GM21423 (cell line): Measurements from ENCODE around the gene TOX2.

ENCODE experiments used
- ATAC-seq: cut with Tn5 transposase; IDR thresholded peaks from one replicate; pipeline ENCODE4 v1.9.1; 2021; ENCODE audit warnings: mild to moderate bottlenecking, moderate library complexity; ENCODE audit not compliant: unreplicated experiment

The TOX2 gene

DNA sequence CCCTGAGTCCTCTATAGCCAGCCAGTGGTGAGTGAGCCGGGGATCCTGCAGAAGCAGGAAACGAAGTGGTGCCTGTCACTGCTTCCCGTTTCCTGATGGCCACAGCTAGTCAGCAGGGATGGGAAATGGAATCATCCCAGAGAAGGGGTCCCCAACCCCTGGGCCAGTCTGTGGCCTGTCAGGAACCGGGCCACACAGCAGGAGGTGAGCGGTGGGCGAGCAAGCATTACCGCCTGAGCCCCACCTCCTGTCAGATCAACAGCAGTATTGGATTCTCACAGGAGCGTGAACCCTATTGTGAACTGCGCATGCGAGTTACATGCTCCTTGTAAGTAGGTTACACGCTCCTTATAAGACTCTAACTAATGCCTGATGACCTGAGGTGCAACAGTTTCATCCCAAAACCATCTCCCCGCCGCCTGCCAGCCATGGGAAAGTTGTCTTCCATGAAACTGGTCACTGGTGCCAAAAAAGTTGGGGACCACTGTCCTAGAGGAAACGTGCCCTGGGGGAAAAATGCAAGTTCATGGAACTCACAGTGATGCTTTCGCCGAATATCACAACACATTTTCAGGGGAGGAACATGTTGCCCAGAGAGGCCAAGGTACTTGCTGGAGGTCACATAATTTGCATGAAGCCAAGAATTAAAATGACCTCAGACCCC is 158.5 kb downstream of the TOX2 start:
- ATAC-seq = no peak

DNA sequence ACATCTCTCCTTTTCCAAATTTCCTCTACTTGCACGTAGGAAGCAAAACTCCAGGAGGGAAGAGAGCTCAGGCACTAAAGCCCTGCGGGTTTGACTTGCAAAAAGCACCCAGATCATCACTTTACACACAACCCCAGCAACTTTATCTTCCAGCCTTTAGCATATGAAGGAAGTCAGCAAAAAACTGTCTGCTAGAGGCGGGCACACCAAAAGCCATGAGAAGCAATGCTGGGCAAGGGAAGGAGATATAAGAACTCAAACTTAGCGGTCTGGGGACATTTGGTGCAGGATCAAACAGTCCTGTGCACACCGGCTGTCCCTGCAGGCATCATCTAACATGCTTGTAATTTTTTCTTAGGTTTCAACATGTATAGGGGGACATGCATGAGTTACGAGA is 159.0 kb downstream of the TOX2 start:
- ATAC-seq = no peak

DNA sequence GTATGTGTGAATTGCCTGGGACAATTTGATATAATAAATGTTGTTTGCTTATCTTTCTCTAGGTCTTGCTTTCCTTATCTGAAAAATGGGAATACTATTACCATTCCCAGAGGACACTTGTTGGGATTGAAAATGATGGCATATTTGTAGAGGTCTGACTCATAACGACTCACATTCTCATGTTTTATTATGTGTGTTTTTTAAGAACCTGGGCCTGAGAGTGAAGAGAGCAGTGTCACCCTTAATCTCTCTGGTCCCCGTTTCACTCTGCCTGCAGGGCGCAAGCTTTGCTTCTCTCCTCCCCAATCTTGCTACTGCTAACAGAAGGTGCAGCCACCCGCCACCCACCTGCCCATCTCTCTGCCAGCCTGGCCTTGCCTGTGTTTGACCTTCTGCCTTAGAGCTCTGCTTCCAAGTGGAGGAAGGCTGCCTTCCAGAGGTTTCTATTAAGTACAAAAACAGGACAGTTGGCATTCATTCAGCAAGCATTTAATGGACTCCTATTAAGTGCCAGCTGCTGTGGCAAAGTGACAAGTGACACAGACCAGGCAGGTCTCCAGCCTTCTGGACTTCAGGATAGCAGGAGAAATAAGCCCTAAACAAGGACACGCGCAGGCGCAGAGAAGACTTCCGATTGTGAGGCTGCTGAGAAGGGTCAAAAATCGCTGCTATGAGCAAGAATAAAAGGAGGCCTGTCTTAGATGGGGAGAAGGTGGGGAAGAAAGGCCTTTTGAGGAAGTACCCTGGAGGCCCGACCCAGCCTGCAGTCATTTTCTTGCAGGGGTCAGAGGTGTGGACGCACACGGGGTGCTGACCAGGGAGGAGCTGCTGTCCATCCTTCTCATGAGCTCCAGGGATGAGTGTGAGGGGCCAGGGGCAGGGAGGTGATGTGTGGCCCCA is 159.8 kb downstream of the TOX2 start:
- no peak for ATAC-seq

- no peak for ATAC-seq
Observed at GRCh38 chr20:44075191-44075949, 160.7 kb downstream of the TOX2 start.

- no peak for ATAC-seq
Observed at GRCh38 chr20:44075950-44076232, 161.2 kb downstream of the TOX2 start.

DNA sequence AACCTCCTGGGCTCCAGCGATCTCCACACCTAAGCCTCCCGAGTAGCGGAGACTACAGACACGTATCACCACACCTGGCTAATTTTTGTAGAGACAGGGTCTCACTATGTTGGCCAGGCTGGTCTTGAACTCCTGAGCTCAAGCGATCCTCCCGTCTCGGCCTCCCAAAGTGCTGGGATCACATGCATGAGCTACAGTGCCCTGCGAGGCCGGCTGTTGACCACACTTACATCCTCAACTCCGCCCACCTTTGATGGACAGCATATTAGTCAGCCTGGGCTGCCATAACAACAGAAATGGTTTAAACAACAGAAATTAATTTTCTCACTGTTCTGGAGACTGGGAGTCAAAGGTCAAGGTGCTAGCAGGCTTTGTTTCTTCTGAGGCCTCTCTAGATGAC is 164.6 kb downstream of the TOX2 start:
- no peak for ATAC-seq

DNA sequence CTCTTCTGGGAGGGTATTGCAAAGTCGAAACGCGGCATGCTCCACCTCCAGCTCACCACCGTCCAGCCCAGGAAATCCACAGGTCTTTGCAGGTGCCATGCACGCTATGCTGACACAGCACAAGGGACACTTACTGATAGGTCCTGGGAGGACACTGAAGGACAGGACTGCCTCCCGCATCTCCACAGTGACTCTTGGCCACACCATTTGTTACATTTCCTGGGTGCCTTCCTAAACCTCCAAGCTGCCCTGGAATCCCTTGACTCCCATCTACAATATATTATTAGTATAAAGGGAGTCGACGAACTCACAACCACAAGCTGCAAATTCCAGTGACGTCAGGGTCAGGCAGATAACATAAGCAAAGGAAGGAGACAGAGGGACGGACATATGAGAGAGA is 165.4 kb downstream of the TOX2 start:
- no peak for ATAC-seq

DNA sequence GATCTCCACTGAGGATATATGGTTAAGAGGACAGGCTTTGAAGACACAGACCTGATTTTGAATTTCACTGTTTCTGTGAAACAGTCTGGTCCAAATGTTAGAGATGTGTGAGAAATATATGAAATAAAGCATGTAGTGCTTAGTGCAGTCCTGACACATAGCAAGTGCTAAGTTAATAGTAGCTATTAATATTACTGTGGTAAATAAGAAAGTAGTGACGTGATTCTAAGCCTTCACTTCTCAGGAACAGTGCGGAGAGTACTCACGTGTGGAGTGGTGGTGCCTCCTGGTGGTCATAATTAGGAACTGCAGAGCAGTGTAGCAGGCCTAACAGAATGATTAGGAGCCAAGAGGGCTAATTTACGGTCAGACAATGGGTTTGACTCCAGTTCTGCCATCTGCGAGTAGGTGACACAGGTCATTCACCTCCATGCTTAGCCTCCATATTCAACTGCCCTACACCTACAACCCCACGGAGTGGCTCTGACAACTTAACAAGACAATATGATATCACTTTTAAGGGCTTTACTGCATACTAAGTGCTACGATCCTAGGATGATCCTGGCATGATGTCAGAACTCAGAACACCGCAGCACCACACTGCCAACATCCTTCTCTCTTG is 166.1 kb downstream of the TOX2 start:
- peak; percentile 81 for ATAC-seq

DNA sequence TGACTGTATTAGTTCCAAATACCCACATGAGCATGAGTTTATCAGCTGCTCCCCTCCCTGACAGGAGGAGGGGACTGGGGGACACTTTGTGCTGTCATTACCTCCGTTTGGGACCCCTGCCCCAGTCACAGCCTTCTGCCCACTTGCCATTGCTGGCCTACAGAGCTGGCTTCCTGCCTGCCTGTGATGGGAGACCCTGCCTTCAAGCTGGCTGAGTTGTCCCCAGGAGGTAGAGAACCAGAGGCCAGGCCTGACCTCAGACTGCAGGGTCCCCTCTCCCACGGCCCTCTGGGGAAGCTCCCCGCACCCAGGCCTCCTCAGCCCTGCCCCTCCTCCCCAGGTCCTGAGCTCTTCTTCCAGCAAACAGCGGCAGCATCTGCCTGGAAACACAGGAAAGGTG is 166.8 kb downstream of the TOX2 start:
- ATAC-seq = no peak

- no peak for ATAC-seq
Observed at GRCh38 chr20:44081888-44082287, 167.2 kb downstream of the TOX2 start.

DNA sequence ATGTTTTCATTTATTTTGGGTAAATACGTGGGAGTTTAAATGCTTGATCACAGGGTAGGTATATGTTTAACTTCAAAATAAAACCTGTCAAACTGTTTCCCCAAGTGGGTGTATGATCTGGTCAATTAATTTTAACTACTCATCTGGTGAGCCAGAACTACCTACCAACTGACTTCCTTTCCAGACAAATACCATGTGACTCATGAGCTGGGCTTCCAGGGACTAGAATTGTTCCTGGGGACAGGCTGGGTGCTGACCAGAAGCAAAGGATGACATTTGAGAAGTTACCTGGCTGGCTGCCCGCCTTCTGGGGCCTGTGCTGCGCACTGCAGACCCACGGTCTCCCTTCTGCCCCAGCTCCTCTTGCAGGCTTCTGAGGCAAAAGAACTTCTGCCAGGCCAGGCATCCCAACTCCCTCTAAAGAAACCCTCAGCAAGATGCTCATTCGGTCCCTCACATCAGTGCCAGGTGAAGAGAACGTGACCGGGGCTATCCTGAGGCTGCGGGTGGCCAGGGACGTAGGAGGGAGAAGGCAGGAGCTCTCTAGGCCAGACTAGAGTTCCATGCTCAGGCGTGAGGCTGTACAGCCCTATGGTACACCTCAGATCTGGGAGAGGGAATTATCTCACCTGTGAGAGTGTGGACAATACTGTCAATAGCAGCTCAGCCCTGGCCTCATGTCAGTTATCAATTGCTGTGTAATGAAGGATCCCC is 168.7 kb downstream of the TOX2 start:
- ATAC-seq = no peak

DNA sequence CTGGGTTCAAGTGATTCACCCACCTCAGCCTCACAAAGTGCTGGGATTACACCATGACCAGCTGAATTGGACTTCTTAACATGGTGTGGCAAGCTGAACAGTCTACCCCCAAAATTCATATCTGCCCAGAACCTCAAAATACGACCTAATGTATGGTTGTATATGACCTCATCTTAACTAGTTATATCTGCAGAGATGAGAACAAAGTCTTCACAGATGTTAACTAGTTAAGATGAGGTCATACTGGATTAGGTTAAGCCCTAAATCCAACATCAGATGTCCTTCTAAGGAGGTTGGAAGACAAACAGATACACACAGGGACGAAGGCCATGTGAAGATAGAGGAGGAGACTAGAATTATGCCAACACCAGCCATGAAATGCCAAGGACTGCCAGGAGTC is 169.8 kb downstream of the TOX2 start:
- no peak for ATAC-seq

- no peak for ATAC-seq
Observed at GRCh38 chr20:44084891-44085290, 170.2 kb downstream of the TOX2 start.

GRCh38 chr20:44085616-44086434 is 171.2 kb downstream of the TOX2 start:
- no peak for ATAC-seq

DNA sequence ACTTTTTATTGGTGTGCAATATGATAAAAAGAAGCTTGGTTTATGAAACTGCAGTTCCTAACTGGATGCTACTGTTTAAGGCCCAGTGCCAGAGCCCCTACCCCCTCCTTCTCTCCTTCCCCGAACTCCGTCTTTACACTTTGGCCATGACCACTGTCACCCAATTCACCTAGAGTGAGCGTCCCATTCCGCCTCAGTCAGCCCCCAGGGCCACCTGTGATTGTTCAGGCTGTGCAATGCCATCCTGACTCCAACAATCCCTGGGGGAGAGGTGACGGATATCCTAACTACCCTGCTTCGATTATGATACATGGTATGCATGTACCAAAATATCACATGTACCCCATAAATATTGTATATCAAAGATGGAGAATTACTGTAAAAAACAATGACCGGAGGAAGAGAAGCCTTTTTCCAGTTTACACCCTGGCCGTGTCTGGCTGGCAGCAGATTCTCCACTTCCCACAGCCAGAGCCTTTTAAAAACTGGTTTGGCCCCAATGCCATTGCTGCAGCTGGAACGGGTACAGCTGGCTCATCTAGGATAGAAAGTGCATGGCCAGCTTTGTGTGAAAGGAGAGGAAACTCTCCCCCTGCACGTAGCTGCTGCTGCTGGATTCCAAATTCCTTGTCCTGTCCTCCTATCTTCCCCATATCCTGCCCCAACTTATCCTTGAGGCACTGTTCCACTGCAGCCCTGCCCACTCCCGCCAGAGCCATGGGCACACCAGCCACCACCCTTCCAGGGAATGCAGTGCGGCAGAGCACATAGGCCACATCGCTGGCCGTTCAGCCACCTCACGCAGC is 172.6 kb downstream of the TOX2 start:
- no peak for ATAC-seq

GRCh38 chr20:44087857-44088120 is 173.1 kb downstream of the TOX2 start:
- ATAC-seq = no peak

GRCh38 chr20:44089987-44090674 is 175.5 kb downstream of the TOX2 start:
- ATAC-seq = no peak

GRCh38 chr20:44091026-44091425 is 176.4 kb downstream of the TOX2 start:
- no peak for ATAC-seq
